Middle frontal gyrus (tissue), 1 donor: ENCODE results near the gene OLFM4.

Source experiments
- DNase-seq: peaks from one replicate; pipeline ENCODE4 v3.0.0-alpha.2; 2015; ENCODE audit warnings: low spot score; ENCODE audit errors: extremely low spot score

The OLFM4 gene

GRCh38 chr13:53066411-53066810 lies 37.8 kb downstream of the OLFM4 start:
- DNase-seq, result no peak

DNA sequence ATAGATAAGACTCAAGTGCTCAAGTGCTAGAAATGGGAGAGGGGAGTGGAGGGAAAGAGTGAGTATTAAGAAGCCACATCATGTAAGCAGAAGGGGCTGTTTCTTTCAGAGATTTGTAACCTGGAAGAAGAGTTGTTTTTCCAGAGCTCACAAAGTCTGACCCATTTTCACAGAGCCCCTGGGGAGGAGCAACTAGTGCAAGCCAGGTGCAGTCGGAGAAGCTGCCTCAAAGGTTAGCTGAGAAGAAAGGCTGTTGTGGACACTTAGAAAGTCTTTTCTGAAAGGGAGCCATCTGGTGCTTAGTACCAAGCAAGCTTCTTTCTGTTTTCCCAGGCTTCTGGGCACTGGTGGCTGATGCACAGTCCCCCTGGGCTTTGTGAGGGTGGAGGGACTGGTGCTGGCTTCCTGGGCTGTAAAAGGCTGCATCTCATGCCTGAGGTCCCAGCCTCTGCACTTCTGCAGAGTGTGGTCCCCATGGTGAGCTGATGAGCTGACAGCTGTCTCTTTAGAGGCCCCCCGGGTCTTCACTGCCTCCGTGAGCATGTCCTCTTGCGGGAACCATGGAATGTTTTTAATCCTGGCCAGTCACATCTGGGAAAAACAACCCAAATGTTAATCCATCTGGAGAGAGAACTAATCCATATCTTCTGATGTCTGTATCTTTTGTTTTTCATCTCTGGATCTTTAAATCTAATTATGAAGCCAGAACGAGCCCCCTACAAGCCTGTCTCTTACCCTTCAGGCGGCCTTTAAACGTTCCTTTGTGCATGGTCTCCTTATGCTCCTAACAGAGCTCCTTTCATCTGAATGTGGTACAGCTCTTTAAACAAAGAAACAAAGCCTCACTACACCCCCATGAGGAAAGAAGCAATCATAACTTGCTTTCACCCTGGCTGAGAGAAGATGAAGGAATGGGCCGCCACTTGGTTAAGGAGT lies 40.2 kb downstream of the OLFM4 start:
- no peak for DNase-seq

GRCh38 chr13:53069800-53070199 lies 41.2 kb downstream of the OLFM4 start:
- no peak for DNase-seq

DNA sequence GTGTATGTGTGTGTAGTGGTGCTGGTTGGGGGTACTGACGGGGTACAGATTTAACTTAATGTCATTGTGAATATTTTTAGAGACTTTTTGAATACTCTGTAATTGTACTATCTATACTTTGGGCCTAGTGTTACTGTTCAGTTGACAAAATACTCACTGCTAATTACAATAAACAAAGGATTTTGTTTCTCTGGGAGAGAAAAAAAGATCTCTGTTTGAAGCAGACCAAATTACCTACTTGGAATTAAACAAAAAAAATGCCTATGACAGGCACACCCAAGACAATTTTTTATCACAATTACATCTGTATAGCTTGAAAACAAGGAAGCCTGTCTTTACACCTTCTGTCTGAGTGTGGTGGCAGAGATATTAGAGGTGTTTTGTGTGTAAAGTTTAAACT lies 45.1 kb downstream of the OLFM4 start:
- no peak for DNase-seq

GRCh38 chr13:53074114-53074513 lies 45.5 kb downstream of the OLFM4 start:
- no peak for DNase-seq

- no peak for DNase-seq
Observed at GRCh38 chr13:53075356-53076041, 46.9 kb downstream of the OLFM4 start.

DNA sequence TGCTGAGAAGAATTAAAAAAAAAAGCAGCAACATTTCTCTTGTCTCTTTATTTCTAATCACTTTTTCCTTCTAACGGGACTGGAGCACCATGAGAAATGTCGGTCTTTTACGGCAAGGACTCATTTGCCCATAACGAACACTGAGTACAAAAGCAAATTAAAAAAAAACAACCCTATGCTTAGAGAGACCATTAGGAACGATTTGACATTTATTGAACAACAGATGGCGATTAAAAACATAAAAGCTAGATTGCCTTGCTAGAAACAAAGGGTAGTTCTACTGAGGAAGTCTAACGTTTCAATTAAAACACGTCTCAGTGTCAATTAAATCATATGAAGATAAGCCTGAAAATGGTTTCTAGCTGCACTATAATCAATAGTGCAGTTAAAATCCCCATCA lies 51.1 kb downstream of the OLFM4 start:
- no peak for DNase-seq

DNA sequence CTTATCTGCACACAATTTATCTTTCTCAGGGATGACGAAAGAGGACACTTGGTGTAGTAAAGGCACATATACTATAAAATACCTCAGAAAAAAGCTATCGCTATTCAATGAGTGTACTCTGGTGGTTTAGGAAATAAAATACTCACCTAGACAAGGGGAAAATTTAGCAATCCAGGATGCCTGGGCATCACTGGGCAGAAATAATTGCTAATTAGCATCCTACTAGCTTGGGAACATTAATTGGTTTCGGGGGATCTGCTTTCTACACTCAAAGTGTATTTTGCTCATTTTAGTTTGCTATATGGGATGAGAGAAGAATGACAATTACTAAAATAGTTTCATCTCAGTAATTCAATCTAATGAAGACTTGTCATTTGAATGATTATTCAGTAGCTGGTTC lies 60.3 kb downstream of the OLFM4 start:
- DNase-seq, result no peak

DNA sequence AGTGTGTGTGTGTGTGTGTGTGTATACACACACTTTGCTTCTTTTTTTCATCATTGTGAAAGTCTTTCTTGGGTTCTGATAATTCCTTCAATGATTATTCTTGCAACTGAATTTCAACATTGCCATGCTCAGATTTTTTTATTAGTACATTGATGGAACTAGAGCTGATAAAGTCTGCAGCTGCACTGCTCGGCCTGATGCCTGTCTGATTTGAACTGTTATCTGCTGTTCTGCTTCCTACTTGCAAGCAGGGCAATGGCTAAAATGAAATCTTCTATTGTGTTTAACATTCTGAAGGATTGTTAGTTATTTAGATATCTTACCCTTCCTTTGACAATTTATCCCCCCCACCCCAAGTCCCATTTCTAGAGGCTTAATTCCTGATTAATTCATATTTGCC lies 61.3 kb downstream of the OLFM4 start:
- DNase-seq, result no peak

GRCh38 chr13:53090461-53090860 lies 61.8 kb downstream of the OLFM4 start:
- no peak for DNase-seq

GRCh38 chr13:53092931-53093330 lies 64.3 kb downstream of the OLFM4 start:
- no peak for DNase-seq

DNA sequence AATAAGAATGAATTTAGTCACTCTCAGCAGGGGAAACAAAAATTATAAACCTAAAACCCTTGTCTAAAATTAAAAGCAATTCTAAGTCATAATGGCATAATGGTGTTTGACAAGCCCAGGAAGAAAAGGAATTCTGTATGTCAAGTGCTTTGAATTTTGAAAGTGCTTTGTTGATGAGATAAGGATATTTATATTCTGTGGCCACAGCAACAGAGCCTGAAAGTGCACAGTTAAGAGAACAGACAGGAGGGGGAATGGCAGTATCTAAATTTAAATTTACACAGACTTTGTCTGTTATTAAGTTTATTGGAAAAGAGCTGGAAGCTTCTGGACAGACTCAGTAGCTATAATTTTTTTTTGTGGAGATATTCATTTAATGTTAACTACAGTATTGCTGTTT lies 69.8 kb downstream of the OLFM4 start:
- DNase-seq, result no peak

GRCh38 chr13:53100394-53101063 lies 71.9 kb downstream of the OLFM4 start:
- no peak for DNase-seq
